Activated naive CD4-positive, alpha-beta T cell (primary cell): ENCODE data around the gene CTDNEP1.

ENCODE experiments used
- DNase-seq, 4 experiments: peaks; one replicate each; lab custom pipeline; 2025; lab: John Stamatoyannopoulos, UW

The CTDNEP1 gene

DNA sequence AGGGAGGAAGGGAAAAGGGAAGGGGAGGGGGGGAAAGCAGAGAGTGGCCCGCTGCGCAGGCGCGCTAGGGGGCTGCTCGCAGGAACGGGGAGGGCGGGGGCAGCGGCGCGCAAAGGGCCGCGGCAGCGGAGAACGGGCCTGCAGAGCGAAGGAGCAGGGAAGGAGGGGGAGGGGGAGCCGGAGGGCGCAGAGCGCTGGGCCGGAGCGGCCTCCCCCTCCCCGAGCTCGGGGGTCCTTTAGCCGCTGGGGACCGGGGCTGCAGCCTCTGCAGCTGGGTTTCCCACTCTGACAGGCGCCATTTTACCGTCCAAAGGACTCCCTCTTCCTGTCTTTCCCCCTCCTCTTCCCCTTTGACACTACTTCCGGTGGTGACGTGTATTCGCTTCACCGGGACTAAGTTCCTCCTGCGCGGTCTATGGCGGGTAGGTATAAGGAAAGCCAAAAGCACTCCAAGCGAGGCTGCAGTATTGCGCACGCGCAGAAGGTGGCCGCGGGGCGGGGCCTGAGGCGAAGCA is at the start of gene CTDNEP1:
Gene CTDNEP1 (minus strand): TSS at position 74 of the 515 bp plus-strand sequence. CDS start 438 bp downstream, outside the sequence.
- peak; percentile 98 to 99 (median 98) for DNase-seq

DNA sequence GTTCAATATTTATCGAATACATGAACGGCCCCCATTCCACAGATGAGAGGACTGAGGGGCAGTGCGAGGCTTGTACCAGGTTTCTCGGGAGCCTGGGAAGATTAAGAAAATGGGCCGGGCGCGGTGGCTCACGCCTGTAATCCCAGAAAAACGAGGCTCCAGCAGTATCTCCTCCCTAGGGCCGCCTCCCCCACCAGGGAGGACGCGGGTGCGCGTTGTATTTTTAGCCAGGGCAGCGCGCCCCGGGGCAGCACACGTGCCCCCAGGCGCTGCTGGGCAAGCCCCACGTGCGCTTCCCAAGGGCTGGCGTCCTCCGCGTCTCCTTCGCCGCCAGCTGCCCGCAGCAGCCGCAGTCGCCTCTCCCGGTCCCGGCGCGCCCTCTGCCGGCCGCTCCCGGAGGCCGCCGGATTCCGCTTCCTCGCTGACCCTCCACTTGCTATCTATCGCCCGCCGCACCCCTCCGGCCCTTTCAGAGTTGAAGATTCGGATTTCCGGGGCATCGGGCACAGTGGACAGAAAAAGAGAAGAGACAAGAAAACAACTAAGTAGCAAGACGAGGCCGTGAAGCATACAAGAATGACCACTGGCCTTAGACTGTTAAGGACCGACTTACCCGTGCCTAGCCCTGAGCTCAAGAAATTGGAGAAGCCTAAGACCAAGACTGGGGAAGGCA is 44.8 kb upstream of the CTDNEP1 start:
- DNase-seq = peak in 3 of 4 experiments; percentile 21 to 63 (median 48)

DNA sequence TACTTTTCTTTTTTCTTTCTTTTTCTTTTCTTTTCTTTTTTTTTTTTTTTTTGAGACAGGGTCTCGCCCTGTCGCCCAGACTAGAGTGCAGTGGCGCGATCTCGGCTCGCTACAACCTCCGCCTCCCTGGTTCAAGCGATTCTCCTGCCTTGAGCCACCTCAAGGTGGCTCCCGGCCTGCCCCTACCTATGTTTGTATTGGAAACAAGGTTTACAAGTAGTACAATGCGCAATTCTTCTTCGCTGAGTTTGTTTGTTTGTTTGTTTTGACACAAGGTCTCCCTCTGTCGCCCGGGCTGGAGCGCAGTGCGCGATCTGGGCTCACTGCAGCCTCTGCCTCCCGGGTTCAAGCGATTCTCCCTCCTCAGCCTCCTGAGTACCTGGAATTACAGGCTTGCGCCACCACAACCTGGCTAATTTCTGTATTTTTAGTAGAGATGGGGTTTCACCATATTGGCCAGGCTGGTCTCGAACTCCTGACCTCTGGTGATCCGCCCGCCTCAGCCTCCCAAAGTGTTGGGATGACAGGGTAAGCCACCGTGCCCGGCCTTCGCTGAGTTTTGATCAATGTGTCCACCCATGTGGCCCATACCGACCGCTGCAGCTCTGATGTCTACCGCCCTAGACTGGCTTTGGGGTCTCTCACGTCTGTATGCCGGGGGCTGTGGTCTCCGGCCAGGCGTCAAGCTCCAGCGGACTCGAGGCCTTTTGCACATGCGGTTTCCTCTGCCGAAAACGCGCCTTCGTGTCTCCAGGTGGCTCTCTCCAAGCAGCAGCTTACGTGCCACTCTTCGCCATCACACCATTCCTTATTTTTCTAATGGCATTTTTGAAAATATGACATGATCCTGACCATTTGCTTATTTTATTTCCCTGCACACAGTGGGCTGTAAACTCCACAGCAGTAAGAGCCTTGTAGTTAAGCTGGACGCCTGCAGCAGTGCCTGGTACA is 44.0 kb upstream of the CTDNEP1 start:
- no peak for DNase-seq

DNA sequence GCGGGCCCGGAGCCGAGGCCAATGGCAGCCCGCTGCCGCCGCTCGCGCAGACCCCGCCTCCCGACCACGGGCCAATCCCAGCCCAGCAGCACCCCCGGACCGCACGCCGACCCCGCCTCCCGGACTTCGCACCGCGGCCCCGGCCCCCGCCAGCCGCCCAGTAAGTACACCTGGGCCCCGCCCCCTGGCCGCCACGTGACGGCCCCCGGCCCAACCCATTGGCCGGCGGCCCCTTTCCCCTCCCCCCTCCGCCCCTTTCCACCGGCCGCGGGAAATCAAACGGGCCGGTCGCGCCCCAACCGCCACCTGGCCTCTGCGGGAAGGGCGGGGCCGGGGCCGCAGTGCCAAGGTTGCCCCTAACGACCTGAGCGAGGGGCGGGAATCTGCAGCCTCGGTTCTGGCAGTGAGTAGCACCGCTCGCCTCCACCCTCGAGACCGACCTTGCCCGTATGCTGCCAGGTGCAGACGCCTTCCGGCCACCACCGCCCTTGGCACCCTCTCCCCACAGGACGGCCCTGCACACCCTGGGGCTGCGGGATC is 43.1 kb upstream of the CTDNEP1 start, which contains the start of gene YBX2:
Gene YBX2 (minus strand): TSS at position 26 of the 540 bp plus-strand sequence. CDS start 139 bp downstream, outside the sequence.
- DNase-seq = peak; percentile 25 to 62 (median 36)

DNA sequence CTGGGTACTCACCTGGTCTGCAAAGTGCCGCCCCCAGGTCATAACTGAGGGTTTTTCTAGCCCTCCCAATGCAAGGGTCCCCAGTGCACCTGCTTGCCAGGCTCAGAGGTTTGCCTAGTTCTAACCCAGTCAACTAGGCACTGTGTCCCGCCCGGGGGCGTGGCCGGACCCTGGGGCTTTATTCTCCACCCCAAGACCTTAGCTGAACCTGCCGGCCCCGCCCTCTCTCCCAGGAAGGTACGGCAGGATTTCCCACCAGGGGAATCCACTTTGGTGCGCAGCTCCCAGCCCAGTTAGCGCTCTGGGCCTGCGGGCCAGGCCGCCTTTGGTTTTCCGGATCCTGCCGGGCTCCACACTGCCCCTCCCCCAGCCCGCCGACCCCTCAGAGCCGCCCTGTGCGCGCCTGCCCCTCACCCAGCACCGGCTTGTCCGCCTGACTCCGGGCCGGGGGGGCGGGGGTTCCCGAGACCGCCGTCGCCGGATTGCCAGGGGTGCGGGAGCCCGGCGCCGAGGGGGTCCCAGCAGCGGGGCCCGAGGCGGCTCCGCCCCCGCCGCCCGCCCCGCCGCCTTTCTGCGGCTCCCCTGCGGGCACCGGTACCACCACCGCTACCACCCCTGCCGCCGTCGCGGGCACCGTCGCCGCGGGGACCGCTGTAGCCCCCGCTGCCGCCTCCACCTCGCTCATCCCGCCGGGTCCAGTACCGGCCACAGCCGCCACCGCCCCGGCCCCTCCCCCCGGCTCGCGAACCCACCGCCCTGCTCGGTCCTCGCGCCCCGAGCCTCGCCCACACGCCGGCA is 42.5 kb upstream of the CTDNEP1 start:
- no peak for DNase-seq

DNA sequence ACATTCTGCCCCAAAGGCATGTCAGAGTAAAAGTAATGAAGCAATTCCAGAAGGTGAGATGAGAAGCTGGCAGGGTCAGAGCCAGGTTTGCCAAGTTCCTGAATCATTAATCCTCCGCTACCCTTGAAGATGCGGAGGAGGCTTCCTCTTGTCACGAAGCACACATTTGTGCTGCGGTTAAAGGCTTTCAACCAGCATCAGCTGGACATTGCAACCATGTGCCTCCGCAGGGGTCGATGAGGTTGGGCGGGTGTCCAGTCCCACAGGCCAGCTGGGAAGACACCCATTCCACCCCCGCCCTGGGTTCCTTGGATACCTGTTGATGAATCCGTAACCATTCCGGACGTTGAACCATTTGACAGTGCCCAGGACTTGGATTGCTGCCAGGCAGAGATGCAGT is 41.6 kb upstream of the CTDNEP1 start:
- DNase-seq = no peak

DNA sequence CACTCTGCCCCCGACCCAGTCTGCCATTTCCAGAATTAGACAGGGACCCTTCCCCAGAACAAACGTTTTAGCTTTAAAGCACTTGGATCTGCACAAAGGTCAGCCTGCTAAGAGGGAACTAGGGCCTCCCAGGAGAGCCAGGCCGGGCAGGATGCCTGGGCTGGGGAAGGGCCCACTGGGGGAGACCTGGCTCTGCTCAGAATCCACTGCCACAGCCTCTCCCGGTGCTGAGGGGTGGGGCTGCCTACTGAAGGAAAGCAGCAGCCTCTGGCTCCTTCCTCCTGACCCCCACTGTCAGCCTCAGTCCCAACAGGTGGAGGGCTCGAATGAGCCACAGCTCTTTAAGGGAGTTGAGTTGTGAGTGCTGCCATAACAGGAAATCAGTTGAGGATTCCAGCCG is 41.2 kb upstream of the CTDNEP1 start:
- no peak for DNase-seq

DNA sequence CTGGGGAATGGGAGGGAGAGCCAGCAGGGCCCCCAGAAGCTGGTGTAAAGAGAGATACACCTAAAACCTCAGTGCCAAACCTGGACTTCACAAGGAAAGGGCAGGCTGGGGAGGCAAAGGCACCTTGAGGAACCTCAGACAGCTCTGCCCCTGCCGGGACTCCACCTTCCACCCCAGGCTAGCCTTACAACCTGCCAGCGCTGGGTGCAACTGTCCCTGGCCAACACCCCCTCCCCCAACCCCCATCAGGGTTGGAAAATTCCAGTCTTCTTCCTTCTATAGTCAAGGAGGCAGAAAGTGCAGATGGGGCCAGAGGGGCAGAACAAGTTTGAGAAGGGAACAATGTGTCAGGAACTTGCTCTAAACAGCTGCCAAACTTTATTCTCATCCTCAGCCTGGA is 40.7 kb upstream of the CTDNEP1 start:
- no peak for DNase-seq

DNA sequence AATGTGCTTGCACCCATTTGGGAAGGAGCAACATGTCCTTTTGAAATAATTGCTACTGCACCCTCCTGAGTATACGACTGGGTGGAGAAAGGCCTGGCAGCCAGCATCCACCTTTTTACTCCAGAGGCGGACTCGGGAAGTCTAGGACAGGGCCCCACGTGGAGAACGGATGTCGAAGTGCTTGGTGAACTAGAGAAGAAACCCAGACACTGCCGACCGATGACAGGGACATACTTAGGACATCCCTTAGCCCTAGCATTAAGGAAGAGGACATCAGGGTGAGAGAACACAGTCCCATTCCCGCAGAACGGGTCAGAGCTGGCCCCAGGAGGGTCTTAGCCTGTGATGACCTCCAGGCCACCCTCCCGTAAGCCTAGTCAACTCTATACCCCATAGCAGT is 39.2 kb upstream of the CTDNEP1 start:
- DNase-seq = no peak

DNA sequence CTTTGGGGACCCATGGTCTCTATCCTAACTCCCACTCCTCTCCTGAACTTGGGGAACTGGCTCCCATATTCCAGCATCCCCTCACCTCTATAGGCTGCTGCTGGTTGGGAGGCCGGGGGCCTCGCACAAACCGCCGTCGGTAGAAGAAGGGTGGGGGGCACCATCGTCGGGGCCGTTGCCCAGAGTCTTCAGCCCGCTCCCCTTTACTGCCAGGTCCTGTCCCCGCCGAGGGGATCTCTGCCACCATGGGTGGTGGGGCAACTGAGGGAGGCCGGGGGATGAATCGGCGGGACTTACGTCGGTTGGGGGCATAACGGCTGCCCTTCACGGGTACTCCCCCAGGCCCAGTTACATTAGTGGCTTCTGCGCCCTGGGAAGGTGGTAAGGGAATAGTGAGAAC is 38.6 kb upstream of the CTDNEP1 start:
- no peak for DNase-seq

DNA sequence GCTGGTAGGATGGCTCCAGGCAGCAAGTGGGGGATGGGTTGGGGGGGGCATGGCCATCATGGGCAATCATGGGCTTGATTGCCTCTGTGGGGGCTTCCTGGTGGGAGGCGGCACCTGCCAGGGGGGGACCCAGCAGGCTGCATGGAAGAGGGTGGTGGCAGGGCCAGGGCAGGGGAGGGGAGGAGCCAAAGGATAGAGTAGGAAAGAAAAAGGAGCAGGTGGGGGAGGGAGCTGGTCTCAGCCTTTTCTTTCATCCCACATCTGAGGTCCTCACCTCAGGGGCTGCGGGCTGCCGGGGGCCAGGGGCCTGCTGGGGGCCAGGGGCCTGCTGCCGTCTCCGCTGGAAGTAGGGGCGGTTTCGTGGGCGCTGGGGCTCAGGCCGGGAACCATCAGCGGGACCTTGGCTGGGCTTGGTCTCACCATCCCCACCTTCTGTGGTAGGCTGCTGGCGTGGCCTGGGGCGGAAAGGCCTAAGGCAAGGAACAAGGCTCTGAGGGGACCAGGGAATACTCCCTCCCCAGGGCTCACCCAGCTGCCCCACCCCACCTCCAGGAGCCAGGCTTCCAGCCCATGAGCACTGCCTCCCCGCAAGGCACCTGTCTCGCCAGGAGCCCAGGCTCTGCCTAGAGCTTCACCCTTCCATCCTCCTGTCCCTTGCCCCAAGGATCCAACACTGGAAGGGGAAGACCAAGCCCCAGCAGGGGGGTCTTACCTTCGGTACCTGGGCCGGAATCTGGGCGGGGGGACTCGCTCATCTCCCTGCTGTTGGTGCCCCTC is 37.9 kb upstream of the CTDNEP1 start:
- no peak for DNase-seq

DNA sequence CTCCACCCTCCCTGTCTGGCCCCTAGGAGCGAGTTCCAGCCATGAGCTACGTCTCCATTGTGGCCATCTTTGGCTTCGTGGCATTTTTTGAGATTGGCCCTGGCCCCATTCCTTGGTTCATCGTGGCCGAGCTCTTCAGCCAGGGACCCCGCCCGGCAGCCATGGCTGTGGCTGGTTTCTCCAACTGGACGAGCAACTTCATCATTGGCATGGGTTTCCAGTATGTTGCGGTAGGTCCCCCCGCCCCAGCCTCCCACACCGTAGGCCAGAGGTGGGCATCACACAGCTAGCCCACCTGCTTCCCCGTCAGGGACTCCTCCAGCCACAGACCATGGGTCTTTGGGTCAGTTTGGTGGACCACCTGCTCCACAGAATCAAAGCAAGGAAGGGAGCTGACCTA is 34.1 kb upstream of the CTDNEP1 start:
- no peak for DNase-seq

DNA sequence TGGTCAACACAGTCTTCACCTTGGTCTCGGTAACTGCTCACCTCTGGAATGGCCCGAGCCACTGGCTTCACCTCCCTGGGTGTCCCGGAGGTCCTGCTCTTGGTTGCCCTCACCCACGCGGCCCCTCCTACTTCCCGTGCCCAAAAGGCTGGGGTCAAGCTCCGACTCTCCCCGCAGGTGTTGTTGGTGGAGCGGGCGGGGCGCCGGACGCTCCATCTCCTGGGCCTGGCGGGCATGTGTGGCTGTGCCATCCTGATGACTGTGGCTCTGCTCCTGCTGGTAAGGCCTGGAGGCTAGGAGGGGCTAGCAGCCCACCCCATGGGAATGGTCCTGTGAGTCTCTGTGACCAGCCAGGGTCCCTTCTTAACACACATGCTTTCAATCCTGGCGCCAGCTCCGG is 33.4 kb upstream of the CTDNEP1 start:
- no peak for DNase-seq

DNA sequence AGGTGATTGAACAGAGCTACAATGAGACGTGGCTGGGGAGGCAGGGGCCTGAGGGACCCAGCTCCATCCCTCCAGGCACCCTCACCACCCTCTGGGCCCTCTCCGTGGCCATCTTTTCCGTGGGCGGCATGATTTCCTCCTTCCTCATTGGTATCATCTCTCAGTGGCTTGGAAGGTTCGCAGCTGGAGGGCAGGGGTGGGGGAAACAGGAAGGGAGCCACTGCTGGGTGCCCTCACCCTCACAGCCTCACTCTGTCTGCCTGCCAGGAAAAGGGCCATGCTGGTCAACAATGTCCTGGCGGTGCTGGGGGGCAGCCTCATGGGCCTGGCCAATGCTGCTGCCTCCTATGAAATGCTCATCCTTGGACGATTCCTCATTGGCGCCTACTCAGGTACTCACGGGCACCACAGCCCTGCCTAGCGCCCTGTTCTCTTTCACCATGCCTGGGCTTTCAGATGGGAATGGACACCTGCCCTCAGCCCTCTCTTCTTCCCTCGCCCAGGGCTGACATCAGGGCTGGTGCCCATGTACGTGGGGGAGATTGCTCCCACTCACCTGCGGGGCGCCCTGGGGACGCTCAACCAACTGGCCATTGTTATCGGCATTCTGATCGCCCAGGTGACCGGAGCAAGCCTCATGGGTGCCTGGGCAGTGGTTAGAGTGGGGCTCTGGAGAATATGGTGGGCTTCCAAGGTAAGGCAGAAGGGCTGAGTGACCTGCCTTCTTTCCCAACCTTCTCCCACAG is 32.1 kb upstream of the CTDNEP1 start:
- no peak for DNase-seq

DNA sequence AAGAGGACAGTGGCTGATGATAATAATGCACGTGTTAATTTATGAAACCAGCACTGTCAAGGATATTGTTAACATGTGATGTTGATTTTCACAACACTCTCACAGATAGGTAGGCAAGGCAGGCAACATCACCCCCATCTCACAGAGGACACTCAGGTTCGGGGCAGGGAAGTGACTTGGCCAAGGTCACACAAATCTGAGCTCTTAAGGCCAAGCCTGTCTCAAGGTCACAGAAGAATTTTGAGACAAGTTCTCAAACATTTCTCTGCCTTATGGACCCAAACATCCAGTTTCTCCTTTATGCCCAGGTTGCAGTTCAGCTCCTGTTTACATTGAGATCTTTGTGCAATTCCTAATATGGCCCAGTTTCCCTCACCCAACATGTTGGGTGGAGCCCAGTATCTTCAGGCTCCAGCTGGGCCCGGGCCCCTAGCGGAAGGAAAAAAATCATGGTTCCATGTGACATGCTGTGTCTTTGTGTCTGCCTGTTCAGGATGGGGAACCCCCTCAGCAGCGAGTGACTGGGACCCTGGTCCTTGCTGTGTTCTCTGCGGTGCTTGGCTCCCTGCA is 31.3 kb upstream of the CTDNEP1 start:
- DNase-seq = no peak

DNA sequence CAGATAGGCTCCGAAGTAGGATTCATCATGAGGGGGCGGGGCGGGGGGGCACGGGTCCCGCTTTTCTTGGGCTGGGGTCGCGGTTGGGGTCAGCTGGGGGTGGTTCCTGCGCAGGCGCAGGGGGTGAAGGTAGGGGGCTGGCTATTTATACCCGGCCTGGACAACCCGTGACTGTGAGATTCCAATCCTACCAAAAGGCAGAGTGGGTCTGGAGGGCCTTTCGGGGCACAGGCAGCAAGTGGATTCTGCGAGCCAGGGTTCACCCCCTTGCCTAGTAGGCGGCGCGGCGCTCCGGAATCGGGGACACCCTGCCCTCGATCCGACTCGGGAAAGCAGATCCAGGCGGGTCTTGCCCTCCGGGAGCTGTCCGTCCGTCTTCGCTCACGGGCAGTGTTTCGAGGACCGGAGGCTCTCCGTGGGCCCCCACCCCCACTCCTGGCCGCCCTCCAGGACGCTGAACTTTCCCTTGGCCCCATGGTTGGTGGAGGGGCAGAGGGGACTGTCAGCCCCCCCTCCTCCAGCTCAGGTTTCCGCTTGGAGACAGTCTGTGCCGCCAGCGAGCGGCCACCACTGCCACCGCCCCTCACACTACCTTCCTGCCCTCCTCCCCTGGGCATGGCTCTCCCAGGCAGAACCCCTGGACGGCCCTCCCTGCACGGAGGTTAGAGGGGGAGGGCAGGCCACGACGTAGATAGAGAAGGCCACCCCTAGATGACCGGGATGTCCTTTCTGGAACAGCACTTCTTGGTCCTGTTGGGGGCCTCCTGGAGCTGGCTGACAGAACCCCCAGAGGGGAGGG is 30.6 kb upstream of the CTDNEP1 start:
- DNase-seq = no peak

DNA sequence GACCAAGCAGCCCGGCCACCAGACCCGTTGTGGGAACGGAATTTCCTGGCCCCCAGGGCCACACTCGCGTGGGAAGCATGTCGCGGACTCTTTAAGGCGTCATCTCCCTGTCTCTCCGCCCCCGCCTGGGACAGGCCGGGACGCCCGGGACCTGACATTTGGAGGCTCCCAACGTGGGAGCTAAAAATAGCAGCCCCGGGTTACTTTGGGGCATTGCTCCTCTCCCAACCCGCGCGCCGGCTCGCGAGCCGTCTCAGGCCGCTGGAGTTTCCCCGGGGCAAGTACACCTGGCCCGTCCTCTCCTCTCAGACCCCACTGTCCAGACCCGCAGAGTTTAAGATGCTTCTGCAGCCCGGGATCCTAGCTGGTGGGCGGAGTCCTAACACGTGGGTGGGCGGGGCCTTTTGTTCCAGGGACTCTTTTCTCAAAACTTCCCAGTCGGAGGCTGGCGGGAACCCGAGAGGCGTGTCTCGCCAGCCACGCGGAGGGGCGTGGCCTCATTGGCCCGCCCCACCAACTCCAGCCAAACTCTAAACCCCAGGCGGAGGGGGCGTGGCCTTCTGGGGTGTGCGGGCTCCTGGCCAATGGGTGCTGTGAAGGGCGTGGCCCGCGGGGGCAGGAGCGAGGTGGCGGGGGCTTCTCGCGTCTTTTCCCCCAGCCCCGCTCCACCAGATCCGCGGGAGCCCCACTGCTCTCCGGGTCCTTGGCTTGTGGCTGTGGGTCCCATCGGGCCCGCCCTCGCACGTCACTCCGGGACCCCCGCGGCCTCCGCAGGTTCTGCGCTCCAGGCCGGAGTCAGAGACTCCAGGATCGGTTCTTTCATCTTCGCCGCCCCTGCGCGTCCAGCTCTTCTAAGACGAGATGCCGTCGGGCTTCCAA is 29.8 kb upstream of the CTDNEP1 start, which contains the start of gene SLC2A4:
Gene SLC2A4 (plus strand): TSS at position 645 of the 879 bp plus-strand sequence. CDS start 217 bp downstream, at position 862.
- DNase-seq = peak; percentile 40 to 72 (median 56)
